Neural progenitor cell (in vitro differentiated cells): ENCODE measurements around the gene PSMD2.
"Not testable (repeated sequence)": the region's sequence is repeated elsewhere in the genome, so short reads cannot be mapped to it uniquely, and the experiment has no call there.

Experiments
- CTCF ChIP-seq: fragments of 200-600 bp; sonication (generic); IDR thresholded peaks from 2 replicates; pipeline ENCODE4 v1.5.1; 2017; ENCODE audit warnings: antibody characterized with exemption, mild to moderate bottlenecking
- EZH2 ChIP-seq: fragments of 200-600 bp; sonication (generic); IDR thresholded peaks from 2 replicates; pipeline ENCODE4 v1.6.1; 2017; ENCODE audit warnings: antibody characterized with exemption, mild to moderate bottlenecking, moderate library complexity

GRCh38 chr3:184267249-184267648 is 31.8 kb upstream of the PSMD2 start:
- not testable (repeated sequence) for TF ChIP-seq EZH2, CTCF
